Measurements from ENCODE around the gene CDK5RAP2. TPM values are rescaled to one million over a fixed set of nuclear protein-coding genes. Genes with fewer than 3 reads are reported as not detected.
"Not testable (repeated sequence)": the region's sequence is repeated elsewhere in the genome, so short reads cannot be mapped to it uniquely, and the experiment has no call there.

Gene CDK5RAP2
- total RNA-seq, 1 donor from 2014 or later: 26.8 TPM

DNA sequence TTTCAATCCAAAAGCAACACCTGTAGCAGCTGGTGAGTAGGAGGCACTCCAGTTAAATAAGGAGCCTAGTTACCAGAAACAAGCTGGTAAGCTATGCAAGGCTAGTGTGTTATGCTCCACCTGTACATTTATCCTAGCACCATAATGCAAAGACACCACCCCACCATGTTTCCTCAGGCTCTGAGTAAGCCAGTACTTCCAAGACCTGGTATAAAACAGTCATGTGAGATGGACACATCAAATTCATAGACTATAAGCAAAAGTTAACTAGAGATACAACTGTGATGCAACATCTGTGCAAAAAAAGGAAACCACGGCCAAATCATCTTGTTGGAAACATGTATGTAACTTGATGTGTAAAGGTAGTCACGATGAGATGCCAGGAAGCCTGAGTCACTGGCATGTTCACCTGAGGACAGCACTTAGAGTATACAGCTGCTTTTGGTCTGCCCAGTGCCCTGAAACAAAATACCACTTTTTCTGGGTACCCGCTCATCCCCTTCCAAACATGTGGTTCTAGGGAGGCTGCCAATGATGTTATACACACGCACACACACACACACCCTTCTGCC, 66.1 kb downstream of the CDK5RAP2 start:
- DNase-seq: no peak

DNA sequence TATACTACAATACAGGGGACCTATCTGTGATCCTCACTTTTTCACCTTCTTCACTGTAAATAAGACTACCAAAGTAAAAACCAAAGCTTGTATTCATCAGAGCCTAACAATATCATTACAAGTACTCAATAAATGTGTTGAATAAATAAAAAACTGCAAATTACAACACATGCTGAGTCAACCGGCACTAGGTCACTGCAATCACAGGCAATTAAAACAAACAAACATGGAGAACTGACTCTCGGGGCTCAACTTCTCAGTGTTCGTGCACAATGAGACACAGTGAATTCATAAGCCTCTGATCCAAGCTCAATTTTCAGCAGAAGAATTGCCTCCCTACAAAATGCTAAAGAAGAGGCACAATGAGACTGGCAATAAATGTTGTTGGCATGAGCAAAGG, 69.2 kb downstream of the CDK5RAP2 start:
- DNase-seq: no peak

DNA sequence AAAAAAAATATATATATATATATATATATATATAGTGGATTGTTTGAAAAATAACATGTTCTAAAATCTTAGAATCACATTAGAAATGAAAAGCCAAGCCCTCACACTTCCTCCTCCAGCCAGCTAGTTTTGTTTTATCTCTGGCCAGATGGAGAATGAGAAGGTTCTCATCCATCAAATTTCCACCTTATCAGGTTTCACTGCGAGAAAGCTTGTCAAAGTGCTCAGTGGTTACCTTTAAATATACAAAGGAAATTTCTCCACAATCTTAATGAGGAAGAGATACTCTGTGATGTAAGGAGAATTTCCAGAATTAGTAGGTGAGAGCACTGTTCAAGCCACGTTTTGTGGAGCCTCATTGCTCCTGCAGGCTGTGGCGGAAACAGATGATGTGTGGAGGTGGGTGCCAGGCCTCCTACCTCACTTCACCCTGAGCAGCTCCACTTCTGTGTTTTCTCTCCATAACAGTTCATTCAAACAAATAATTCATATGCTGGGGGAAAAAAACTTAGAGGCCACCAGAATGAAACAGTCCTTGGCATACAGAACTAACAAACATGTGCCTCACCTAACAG, 71.9 kb downstream of the CDK5RAP2 start:
- no peak for DNase-seq

DNA sequence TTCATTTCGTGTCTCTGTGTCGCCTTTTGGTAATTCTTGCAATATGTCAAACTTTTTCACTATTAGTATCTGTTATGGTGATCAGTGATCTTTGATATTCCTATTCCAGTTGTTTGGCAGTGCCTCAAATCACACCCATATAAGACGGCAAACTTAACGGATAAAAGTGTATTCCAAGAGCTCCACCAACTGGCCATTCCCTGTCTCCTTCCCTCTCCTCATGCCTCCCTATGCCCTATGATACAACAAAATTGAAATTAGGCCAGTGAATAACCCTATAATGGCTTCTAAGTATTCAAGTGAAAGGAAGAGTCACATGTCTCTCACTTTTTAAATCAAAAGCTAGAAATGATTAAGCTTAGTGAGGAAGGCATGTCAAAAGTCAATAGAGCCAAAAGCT, 74.8 kb downstream of the CDK5RAP2 start:
- DNase-seq: no peak

DNA sequence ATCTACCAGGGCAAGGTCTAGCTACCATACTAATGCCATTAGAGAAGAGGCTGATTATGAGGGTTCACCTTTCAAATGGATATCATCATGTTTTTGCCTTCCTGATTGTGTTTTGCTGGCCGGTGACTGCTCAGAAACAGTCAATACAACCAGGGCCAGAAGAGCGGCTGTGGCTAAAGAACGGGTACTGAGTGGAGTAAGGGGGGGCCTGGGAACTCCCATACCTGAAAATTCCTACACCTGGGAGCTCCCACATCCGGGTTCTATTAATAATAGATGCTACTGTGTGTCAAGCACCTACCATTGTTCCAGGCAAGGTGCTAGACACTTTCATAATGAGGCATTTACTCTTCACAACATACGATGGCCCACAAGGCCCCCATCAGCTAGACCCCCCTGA, 79.2 kb downstream of the CDK5RAP2 start:
- DNase-seq: no peak

DNA sequence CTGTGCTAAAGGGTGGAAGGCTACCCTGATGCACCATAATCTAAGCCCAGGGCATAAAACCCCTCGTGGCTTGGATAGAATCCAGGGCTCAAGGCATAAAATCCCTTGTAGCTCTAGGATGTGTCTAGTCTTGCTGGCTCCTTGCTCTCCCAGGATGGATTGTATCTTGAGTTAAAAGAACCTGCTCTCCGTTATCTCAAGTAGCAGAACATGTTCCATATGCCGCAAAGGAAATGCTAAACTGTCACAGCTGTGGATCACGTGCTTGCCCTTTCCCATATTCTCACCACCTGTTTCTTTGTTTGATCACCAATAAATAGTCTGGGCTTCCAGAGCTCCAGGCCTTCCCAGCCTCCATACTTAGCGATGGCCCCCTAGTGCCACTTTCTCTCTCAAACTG, 82.1 kb downstream of the CDK5RAP2 start:
- not testable (repeated sequence) for DNase-seq

DNA sequence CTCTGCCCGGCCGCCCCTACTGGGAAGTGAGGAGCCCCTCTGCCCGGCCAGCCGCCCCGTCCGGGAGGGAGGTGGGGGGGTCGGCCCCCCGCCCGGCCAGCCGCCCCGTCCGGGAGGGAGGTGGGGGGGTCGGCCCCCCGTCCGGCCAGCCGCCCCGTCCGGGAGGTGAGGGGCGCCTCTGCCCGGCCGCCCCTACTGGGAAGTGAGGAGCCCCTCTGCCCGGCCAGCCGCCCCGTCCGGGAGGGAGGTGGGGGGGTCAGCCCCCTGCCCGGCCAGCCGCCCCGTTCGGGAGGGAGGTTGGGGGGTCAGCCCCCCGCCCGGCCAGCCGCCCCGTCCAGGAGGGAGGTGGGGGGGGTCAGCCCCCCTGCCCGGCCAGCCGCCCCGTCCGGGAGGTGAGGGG, 83.5 kb downstream of the CDK5RAP2 start:
- DNase-seq: not testable (repeated sequence)

DNA sequence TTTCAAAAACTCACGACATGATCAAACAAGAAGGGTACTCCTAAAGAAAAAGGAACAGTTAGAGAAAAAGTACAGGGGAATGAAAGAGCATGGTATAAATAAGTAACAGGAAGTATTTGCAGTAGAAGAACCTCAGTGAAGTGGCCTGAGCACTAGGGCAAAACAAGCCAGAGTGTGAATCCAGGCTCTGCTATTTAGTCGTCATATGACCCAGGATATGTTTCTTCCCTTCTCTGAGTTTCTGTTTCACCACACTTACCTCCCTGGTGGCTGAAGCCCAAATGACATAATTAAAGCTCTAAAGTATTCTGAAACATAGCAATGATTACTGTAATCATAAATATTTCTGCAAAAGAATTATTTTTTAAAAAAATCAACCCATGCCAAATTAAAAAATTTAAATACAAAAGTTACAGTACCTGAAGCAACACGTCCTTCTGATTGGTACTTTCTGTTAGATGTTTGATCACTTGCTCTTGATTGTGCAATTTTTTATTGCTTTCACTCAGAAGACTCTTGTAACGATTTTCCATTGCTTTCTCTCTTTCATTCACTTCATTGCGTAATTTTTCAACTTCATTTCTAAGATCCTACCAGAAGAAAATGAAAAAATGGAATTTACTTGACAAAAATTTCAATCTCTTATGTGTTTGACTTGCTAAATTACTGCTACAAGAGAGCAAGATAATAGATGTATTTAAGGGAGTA, 88.9 kb downstream of the CDK5RAP2 start:
- DNase-seq: no peak

DNA sequence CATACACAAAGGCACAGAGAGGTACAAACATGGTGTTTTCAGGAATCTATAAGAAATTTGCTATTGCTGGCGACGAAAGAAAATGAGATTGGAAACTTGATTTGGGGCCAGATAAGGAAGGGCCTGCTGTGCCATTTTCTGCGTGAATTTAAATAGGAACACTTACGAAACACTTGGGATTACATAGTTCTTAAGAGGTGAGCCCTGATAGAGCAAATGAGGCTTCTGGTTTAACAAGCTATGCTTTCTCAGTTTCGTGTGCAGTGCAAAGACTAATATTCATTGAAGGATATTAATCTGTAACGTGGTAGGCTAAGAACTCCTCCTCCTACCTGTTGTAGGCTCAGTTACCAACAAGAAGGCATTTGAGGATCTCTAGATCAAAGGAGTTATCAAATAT, 93.1 kb downstream of the CDK5RAP2 start:
- no peak for DNase-seq

DNA sequence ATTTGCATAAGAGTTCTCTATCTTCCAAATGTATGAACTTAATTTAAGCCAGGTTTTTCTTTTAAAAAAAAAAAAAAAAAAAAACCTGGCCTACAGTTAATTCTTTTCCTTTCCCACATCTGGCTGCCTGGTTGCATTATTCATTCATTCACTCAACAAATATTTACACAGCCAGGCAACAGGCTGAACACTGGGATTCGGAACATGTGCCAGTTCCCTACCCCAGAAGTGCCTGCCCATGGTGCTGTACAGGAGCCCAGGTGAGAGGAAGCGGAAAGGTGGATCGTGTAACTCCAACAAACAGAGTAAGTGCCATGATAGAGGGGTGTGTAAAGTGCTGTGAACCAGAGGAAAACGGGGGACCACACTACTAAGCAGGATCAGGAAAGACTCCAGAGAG, 93.6 kb downstream of the CDK5RAP2 start:
- DNase-seq: no peak

DNA sequence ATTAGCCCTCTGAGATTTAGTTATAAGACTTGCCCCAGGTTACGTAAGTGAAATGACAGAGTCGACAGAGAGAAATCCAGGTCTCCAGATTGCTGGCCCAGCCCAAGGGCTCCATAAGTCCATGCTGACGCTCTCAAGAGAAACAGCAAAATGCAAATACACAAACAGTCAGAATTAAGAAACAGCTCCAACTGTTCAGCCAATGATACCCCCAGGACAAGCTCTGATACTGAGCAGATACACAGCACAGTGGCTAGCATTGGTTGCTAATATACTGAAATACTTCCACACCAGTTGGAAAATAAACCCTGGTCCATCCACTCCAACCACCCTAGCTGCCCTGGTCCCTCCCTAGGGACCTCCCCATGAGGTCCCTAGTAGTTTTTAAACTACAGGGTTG, 94.2 kb downstream of the CDK5RAP2 start:
- DNase-seq: no peak

DNA sequence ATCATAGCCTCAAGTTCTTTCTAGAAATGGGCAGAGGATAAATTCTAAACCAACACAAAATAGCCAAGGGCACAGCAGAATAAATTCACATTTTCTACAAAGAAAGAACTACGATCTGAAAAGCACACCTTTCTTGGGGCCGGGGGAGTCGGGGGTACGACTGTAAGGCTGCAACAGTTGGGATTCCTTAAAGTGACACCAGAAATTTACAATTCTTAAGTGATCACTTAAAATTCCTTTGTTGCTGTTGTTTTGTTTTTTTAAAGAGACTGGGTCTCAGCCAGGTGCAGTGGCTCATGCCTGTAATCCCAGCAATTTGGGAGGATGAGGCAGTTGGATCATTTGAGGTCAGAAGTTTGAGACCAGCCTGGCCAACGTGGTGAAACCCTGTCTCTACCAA, 95.8 kb downstream of the CDK5RAP2 start:
- no peak for DNase-seq

DNA sequence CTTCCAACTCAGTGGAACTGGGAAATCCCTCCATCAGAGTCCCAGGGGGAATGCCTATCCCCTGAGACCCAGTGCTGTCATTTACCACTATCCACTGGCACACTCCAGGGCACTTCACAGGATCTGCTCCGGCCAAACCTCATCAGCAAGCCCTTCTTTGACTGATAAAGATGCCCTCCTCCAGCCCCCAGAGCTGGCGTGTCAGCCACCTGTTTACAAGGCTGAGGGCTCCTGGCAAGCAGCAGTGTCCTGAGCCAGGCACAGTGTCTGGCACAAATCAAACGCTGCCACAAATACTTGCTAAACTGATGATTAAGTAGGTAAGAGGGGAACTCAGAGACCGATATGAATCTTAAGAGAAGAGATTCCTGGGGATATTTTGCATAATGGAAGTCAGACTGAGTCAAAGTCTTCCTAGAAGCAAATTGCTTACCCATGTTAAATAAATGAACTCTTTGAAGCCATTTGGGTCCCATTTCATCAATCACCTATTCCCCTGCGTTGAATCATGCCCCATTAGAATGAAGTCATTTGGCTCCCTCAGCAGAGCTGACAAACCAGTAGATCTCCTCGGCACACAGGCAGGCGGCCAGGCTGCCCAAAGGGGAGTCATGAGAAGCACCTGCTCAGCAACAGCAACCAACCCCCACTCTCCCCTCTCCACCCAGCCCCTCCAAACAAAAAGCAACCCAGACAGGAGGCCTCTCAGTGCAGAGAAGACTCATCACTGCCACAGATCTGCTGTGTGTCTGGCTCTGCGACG, 97.4 kb downstream of the CDK5RAP2 start:
- DNase-seq: no peak

DNA sequence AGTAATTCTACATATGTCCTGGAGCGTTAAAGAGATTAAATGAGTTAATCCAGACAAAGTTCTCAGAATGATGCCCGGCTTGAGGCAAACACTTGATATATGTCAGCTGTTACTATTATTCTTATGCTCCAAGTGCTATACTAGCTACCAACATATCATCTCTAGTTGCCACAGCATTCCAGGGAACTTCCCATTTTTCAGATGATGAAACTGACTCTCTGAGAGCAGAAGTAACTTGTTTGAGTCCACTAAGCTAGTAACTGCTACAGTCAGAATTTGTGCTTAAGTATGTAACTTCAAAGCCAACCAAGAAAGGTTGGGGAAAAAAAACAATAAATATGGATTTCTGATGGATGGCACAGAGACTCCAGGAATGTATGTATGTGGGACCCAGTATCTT, 98.1 kb downstream of the CDK5RAP2 start:
- DNase-seq: no peak

DNA sequence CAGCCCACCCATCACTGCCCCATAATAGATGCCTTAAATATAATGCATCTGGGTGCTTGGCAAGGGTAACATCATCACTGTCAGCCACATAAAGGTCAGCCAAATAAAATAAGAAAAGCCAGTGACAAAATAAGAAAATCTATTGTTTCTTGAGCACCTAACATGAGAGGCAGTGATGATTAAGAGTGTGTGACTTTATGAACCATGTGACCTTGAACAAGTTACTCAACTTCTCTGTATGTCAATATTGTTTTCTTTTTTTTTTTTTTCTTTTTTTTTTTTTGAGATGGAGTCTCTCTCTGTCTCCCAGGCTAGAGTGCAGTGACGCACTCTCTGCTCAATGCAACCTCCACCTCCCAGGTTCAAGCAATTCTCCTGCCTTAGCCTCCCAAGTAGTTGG, 98.7 kb downstream of the CDK5RAP2 start:
- no peak for DNase-seq

DNA sequence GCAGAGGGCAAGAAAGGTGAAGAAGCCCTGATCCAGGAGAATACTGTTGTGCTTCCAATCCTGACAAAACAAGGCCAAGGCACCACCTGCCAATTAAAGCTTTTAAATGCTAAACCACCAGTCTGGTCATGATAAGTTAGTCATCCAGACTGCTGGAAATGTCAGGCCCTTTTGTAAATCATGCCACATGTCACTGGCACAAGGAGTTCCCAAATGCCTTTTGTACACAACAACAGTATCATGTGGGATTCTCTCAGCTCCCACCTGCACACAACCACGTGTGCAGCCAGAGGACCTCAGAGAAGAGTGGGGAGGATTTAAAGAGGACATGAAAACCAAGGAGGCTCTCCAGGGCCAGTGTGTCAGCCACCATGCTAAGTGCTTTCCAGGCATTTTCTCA, 99.3 kb downstream of the CDK5RAP2 start:
- DNase-seq: peak; percentile 3

DNA sequence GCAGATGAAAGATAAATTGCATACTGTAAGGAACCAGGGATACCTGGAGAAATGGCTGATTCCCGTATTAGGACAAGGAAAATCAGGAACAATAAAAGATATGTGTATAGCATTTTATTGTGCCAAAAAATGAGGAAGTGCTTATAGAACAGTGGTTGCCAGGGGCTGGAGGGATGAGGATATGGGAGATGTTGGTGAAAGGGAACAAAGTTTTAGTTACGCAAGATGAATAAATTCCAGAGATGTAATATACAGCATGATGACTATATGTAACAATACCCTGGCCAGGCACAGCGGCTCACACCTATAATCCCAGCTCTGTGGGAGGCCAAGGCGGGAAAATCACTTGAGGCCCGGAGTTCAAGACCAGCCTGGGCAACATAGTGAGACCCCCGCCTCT, 101.8 kb downstream of the CDK5RAP2 start:
- DNase-seq: no peak

DNA sequence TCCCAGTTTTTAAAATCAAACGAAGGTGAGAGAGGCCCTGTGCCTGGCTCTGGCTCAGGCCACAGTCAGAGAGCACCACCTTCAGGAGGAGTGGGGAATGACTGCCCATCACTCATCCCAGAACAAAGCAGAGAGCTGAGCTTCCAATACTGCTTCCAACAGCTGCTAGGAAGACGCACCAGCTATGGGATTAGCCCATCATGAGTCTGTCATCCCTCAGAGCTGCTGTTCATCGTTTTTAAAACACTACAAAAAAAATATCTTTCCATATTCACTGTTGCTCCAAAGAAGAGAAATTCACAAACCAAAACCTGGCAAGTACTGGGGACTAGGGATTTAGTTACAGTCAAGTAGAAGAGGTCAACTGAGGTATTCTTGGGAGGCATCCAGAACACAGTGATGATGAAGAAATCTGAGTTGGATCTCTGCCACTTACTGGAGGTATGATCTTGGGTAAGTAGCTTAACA, 102.4 kb downstream of the CDK5RAP2 start:
- peak; percentile 31 for DNase-seq

DNA sequence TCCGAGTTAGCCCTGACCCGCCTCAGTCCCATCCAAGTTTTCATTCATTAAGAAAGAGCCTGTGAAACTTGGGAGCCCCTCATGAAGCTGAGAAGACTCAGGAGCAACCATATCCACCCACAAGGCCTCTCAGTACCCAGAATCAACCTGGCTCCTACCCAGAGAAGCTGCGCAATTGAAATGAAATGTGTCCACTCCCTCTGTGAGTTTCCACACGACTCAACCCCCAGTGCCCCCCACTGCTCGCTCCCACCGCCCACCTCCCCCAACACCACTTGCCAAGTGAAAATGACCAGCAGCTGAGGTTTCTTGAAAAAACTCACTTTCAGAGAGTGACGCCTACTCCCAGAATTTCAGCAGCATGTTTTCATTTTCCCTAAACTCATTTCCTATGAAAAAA, 104.6 kb downstream of the CDK5RAP2 start:
- DNase-seq: no peak

DNA sequence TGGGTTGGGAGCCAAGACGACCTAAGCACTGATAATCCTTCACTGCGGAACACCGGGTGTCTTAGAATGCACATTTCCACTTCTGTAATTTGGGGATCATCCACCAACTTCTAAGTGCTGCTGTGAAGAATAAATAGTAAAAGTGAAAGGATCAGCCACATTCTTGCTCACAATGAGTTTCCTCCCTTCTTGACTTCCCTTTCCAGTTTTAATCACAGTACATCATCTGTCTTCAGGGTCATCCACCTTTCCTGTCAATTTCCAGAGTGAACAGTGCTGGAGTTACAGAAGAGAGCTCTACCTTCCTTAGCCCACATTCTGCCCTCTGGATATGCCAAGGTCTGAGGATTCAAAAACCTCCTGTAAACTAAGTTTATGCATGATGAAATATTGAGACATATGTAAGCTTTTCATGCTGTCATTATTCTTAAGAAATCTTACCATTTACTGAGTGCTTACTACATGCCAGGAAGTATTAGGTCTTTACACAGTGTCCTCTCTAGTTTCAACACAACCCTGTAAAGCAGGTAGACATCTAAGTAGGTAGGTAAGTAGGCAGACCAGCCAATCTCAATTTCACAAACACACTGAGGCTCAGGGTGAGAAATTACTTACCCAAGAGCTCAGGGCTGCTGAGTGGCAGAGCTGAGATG, 105.2 kb downstream of the CDK5RAP2 start:
- DNase-seq: no peak

DNA sequence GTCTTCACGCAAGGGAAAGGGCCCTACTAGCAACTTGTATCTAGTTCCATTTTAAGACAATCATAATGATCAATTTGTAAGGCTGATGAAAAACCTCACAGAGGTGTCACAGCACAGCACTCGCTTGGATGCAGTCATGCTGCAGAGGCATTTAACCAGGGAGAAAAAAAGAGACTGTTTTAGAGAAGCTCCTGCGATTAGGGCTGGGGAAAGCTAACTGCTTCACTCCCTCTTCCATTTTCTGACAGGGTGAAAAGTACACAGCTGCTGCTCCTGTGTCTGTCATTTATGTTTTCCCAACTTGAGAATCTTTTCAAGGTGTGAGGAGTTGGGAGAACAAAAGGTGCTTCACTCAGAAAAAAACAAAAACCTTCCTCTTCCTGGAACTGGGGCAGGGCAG, 106.4 kb downstream of the CDK5RAP2 start:
- no peak for DNase-seq

DNA sequence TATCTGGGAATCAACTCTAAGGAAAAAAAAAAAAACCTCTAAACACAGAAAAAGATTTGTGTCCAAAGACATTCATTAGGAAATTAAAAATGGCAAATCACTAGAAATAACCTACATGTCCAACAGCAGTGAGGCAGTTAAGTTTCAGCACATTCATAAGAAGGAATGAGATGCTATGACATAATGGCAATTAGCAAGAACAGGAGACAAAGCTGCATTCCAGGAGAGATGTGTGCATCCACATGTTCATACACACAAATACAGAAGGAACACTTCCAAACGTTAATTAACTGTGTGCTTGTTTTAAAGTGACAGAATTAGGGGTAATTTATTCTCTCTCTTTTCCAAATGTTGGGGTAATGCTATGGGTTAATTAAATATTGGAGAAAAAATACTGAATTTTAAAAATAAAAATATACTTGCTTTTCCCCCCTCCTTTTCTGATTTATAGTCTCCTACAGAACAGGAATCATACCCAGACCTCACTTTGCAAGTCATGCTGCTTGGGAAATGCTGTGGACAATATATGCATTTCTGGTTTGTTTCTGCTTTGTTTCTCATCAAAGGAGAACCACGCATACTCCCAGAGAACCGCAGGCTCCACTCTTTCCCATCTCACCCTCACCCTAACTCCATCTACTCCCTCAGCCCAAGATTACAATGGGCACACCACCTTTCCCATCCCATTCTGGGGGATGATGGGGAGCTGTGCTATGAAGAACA, 114.1 kb downstream of the CDK5RAP2 start:
- DNase-seq: no peak
